CD4-positive, alpha-beta T cell treated with Interleukin-6 for 4 hours (primary cell): ENCODE results near the gene ZSCAN1.
"Not testable (repeated sequence)": the region's sequence is repeated elsewhere in the genome, so short reads cannot be mapped to it uniquely, and the experiment has no call there.

Source experiments
- DNase-seq: peaks from one replicate; pipeline ENCODE4 v3.0.0-alpha.2; 2020; ENCODE audit warnings: mixed read lengths

ZSCAN1 gene, protein sequence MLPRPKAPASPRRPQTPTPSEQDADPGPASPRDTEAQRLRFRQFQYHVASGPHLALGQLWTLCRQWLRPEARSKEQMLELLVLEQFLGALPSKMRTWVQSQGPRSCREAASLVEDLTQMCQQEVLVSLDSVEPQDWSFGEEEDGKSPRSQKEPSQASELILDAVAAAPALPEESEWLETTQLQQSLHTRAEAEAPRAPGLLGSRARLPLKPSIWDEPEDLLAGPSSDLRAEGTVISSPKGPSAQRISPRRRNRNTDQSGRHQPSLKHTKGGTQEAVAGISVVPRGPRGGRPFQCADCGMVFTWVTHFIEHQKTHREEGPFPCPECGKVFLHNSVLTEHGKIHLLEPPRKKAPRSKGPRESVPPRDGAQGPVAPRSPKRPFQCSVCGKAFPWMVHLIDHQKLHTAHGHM

DNA sequence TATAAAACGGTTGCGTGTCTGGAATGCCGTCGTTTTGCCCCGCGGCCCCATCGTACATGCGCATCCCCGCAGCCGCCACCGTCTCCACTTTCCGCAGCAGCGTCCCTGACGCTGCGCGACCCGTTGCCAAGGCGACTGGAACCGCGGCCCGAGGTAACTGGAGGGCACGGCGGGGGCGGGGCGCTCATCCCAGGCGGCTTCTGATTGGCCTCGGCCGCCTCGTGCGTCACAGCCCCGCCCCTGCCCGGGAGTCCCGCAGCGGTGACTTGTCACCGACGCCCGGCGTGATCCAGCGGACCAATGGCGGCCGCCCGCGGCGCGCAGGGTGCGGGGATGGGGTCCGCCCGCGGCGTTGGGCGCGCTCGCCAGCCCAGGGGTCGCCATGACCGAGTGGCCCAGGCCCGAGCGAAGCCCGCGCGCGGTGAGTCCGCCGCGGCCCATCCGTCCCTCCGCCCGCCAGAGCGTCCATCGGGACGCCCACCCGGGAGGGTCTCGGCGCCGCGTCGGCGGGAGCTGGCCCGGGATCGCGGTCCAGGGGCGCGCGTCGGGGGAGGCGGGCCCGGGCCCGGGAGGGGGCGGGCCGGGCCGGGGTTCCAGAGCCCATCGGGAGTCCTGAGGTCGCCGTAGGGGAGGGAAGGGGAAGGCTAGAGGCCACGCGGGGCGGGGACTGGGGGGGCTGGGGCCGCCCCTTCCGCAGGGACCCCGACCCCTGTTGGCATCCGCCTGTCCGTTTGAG, at the start of gene ZSCAN1:
ZSCAN1 (plus strand) TSS at position 285 of the 736 bp plus-strand sequence. CDS start 3,812 bp downstream, outside the sequence.
- DNase-seq = peak; percentile 6

DNA sequence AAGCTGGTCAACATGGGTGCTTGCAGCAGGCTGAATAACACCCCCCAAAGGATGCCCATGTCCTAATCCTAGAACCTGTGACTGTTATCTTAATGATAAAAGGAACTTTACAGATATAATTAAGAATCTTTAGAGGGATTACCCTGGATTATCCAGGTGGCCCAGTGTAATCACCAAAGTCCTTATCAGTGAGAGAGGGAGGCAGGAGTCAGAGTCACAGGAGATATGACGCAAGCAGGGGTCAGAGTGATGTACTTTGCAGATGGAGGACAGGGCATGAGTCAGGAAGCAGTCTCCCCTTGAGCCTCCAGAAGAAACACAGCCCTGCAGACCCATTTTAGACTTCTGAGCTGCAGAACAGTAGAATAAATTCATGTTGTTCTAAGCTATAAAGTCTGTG, 41.0 kb upstream of the ZSCAN1 start:
- DNase-seq = no peak

DNA sequence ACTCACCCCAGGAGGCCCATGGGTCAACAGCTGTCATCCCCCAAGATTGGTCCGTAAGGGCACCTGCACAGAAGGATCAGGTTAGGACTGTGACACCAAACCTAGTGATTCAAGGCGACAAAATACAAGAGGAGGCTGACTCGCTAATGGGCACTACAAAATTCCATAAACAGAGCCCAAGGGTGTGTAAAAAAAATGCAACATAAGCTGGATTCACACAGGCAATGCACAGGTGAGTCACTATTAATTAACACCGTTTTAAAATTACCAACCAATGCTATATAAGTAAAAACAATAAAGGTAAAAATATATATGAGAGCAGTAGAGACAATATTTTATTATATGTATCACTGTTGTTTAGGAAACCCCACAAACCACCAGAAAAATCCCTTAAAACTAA, 33.1 kb upstream of the ZSCAN1 start:
- no peak for DNase-seq

DNA sequence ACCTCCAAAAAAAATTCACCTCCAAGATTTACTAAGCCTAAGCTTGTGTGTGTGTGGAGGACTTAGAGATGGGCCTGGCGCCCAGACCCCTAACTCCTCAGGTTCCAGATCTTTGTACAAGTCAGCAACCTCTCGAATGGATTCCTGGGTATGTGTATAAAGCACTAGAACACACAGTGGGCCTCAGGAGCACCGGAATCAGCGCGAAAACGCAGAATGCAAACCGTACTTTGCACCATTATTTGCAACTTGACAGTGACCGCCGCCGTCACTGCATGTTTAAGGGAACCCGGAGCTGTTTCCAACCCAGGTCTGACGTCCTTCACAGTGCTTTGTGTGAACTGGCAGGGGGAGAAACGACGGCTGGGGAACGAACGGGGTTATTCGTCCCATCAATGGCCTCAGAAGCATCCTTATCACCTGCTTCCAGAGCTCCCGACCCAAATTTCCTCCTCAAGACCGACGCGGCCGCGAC, 31.9 kb upstream of the ZSCAN1 start:
- DNase-seq = no peak

DNA sequence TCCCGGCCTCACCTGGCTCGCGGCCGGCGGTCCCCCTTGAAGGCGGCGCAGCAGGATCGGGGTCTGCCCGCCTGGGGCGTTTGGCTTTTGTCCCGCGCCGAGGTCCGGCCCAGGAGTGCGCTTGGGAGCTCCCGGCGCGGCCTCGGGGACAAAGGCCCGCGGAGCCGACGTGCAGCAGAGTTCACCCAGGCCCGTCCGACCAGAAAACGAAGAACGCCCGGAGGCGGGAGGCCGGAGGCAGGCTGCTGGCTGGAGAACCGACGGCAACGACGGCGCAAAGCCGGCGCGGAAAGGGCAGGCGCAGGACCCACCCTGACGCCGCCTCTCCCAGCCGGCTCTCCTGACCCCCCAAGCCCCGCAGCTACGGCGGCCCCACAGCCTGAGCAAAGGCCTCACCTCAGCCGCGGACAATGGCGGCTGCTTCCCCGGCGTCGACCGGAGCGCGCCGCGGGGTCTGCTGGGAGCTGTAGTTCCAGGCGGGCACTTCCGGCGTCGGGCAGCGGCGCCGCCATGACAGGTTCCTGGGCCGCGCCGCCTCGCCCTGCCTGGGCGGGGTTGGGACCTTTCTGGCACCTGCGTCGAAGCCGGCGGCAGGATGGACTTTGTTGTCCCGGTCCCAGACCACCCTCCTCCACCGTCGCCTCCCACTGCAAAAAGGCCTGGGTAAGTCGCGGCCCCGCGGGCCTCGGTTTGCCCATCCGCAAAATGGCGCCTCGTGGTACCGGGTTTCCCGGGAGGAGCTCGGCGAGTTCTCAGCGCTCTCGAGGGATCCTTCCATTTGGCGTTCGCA, 31.2 kb upstream of the ZSCAN1 start, which contains the start of gene ZNF606:
ZNF606 (minus strand) TSS at position 437 of the 790 bp plus-strand sequence. CDS start 1,501 bp downstream, outside the sequence.
- peak; percentile 88 for DNase-seq

DNA sequence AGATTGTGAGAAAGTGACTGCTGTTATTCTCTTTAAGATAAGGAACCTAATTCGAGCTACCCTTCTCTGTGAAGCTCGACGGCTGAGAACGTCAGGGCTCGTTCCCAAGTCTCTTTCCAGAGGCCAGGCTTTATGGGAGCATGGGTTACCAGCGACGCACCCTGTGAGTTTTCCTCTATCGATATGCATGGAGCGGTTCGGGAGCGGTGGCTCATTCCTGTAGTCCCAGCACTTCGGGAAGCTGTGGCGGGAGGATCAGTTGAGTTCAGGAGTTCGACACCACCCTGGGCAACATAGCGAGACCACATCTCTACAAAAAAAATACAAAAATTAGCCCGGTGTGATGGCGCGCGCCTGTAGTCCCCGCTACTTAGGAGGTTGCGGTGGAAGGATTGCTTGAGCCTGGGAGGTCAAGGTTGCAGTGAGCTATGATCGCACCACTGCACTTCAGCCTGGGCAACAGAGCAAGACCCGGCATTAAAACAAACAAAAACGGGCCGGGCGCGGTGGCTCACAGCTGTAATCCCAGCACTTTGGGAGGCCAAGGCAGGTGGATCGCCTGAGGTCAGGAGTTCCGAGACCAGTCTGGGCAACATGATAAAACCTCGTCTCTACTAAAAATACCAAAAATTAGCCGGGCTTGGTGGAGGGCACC, 30.5 kb upstream of the ZSCAN1 start:
- DNase-seq = no peak

DNA sequence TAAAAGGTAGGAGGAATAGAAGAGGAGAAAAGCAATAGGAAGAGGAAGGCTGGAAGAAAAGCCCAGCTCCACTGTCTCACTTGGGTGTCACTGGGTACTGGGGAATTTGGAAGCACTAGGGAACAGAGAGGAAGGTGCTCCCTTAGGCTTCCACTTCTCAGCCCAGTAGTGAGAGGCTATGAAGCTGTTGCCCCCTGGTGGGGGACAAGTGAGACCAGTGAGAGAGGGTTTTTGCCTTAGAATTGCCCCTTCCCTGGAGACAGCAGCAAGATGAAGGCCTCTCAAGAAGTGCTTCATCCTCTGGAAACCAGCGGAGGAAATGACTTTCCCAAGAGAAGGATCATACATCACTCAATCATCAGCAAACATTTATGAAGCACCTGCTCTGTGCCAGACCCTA, 26.5 kb upstream of the ZSCAN1 start:
- no peak for DNase-seq

DNA sequence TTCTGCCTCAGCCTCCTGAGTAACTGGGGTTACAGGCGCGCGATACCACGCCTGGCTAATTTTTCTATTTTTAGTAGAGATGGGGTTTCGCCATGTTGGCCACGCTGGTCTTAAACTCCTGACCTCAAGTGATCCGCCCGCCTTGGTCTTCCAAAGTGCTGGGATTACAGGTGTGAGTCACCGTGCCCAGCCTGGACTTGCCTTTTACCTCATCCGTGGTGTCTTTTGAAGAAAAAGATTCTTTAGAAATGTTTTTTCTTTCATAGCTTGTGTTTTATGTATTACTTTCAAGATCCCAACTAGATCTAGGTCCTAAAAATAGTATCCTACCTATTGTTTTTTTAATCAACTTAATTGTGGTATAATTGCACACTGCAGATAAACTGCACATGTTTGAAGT, 24.9 kb upstream of the ZSCAN1 start:
- DNase-seq = not testable (repeated sequence)

DNA sequence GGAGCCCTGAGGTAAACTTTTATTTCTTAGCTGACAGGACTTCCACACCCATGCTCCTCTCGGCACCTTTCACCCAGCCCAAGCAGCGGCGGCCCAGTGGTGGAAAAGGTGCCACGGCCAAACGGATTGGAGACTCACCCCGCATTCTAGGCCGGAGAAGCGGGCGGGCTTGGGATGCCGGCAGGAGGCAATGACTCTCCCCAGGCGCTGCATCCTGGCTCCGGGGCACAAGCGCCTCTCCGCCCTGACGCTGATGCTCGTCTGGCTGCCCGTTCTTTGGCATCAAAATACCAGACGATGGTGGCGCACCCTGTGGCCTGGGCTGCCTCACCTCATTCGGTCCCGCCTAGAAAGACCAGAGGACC, 24.5 kb upstream of the ZSCAN1 start:
- no peak for DNase-seq

DNA sequence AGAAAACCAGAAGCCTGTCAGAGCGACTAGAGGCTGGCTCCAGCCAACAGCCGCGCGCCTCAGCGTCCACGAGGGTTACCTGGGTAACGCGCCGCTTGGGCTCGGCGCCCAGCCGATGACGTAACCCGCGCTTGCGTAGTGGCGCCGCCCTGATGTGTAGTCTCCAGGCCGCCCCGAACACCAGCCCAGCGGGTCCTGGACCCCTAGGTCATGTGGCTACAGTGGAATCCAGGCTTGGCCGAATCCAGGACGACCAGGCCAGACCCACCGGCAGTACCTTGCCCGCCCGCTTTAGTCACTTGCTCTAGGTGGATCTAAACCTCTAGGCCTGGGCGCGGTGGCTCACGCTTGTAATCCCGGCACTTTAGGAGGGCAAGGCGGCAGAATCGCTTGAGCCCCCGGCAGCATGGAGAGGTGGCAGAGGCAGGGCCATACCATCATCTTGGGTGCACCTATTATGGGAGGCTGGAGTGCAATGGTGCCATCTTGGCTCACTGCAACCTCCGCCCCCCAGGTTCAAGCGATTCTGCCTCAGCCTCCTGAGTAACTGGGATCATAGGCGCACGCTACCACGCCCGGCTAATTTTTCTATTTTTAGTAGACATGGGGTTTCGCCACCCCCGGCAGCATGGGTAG, 24.0 kb upstream of the ZSCAN1 start:
- peak; percentile 29 for DNase-seq

DNA sequence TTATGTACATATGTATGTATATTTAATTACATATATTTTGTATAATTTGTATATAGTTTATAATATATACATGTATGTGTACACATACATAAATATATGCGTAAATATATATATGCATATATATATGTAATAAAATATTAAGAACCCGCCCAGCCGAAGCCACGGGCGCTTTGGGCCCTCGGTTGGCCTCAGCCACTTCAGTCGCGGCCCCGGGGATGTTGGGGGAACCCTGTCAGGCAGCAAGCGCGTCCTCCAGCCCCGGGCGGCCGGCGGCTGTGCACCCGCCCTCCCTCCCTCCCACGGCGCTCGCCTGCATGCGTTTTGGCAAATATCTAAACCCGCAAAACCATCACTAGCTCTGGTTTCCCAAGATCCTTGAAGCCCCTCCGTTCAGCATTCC, 23.3 kb upstream of the ZSCAN1 start:
- no peak for DNase-seq

DNA sequence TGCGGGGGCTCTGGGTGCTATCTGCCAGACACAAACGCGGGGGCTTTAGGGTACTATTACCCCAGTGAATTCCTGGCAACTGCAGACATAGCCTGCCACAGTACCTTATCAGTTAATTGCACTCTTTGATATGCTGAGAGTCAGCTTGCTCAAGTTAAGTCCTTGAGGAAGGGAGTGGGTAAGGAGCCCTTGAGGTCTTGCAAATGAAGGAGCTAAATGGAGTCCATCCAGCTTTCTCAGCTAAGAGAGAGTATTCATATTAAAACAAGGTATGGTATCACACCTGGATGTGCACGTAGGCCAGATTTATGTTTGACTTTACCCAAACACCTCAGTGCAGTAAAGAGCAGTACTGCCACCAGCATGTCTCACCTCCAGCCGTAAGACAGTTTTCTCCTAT, 19.7 kb upstream of the ZSCAN1 start:
- DNase-seq = no peak

DNA sequence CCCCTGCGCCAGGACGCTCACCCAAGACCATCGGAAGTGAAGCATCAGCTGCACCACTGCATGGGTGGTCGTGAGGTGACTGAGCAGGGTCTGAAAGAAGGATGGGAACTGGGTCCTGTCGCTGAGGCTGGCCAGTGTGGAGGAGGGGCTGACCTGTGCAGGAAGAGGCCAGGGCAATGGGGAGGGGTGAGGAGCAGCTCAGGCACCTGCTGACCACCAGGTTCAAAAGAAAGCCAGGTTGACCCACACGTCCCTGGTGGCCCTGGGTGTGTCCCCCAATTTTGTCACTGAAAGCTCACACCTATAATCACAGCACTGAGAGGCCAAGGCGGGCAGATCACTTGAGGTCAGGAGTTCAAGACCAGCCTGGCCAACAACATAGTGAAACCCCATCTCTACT, 13.7 kb upstream of the ZSCAN1 start:
- DNase-seq = no peak

DNA sequence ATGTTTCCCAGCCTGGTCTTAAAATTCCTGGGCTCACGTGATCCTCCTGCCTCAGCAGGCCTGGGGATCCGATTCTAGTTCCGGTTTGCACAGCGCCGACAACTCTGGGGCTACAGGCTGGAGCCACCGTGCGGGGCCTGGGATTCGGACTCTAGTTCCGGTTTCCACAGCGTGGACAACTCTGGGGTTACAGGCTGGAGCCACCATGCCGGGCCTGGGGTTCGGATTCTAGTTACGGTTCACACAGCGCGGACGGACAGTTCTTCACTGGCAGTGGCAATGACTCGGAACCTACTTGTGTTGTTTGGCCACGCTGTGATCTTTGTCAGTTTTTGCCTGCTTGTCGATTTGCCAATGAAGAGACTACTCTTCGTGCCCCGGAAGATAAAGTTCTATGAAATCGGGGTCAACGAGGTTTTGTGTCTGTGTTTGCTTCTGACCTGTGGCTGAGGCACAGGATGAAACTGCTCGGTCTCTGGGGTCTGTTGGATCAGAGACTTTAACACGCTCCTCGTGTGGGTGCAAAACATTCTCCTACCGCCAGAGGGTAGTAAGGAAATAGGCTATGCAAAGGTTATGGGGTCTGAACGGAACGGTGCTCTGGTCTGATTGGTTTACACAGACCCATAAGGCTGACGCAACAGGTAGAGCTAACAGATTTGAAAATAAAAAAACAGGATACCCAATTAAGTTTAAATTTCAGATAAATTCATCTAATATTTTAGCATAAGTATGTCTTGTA, 12.1 kb upstream of the ZSCAN1 start:
- DNase-seq = peak; percentile 36

DNA sequence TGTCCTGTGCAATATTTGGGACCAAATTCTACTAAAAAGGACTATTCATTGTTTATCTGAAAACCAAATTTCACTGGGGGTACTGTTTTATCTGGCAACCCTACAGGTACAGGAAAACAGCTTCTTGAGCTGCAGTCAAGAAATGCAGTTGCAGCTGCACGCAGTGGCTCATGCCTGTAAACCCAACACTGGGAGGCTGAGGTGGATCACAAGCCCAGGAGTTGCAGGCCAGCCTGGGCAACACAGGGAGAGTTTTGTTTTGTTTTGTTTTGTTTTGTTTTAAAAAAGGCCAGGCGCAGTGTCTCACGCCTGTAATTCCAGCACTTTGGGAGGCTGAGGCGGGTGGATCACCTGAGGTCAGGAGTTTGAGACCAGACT, 11.6 kb upstream of the ZSCAN1 start:
- no peak for DNase-seq

DNA sequence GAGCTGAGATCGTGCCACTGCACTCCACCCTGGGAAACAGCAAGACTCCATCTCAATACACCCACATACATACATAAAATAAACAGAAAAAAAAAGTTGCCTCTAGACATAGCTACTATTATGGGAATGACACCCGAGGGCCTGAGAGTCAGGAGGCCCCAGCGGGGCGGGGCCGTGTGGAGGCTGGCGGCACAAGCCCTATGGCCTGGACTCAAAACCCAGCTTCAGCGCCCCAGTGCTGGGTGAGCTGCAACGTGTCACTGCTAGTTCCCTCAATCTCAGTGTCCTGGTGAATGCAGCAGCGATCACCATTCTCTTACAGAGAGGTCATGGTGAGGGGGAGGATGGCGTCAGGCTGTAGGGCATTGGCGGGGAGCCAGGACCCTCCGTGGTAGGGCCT, 9.2 kb upstream of the ZSCAN1 start:
- DNase-seq = no peak

DNA sequence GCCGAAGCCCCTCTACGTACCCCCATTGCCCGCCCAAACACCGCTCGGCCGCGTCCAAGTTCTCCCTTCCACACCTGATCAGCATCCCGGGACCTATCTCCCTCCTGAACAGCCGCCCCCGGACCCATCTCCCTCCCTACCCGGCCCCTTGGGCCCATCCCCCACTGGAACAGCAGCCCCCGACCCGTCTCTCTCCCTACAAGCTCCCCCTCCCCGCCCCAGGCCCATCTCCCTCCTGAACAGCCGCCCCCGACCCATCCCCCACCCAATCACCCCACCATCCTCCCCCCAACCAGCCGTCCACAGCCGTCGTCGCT, 610 bp downstream of the ZSCAN1 start:
- DNase-seq = no peak

DNA sequence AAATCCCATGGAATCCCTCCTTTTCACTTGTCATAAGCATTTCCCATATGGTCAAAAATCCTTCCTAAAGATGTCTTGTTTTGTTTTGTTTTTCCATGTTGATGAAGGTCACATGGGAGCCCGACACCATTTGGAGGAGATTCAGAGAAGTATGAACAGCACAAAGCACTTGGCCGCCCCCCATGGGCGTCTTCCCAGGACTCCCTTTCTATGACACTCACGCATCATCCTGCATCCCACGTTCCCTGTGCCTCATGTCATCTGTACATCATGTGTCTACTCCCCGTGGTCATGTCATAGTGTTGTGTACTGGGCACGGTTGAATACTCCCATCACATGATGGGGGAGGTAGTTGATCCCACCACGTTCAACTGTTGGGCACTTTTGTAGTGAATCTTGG, 2.0 kb downstream of the ZSCAN1 start:
- no peak for DNase-seq

DNA sequence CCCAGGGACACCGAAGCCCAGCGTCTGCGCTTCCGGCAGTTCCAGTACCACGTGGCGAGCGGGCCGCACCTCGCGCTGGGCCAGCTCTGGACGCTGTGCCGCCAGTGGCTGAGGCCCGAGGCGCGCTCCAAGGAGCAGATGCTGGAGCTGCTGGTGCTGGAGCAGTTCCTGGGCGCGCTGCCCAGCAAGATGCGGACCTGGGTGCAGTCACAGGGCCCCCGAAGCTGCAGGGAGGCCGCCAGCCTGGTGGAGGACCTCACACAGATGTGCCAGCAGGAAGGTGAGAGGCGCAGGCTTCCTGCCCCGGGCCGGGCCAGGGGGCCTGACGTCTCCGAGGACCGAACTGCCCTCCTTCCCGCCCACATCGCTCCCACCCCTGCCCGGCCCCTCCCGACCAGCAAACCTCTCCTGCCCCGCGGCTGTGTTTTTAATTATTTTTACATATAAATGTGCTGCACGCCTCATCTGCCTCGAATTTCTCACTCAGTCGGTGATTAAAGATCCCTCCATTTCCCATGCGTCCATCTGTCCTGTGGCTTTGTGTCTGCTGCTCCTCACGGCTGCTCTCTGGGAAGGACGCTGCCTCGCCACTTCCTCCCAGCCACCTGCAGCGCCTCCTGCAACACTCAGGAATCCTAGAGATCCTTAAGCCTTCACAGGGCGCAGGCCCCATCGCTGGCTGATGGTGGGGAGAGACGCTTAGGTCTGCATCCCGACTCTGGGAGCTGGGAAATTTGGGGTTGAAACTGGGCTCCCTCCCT, 4.3 kb downstream of the ZSCAN1 start:
- no peak for DNase-seq

DNA sequence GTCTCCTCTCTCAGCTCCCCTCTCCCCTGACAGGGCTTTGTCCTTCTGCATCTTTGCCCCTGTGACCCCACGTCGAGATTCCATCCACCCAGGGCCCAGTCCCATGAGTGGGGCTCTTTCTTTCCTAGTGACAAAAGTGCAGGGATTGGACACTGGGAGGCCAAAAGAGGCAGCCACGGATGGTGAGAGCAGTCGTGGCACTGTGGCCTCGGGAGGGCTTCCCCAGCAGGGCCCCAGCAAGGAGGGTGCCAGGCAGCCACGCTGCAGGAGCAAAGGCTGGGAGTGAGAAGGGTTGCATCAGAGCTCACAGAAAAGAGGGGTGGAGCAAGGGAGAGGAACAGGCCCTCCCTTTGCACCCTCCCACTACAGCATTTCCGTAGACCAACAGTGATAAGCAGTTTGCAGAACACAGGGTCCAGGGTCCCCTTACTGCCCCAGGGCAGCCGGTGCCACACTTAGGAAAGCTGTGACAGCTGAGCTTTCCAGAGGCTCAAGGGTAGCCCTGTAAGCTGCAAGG, 4.9 kb downstream of the ZSCAN1 start:
- DNase-seq = no peak
